ENCODE measurements around the gene SPATA31E1. TPM values are rescaled to one million over a fixed set of nuclear protein-coding genes. Genes with fewer than 3 reads are reported as not detected.

Gene SPATA31E1
- polyA plus RNA-seq, 1 donor (not counting 4 experiments of a cell fraction or from before 2014, with no cell fraction given): not detected

GRCh38 chr9:87836536-87836935 is 46.1 kb upstream of the SPATA31E1 start:
- H2AFZ ChIP-seq (ENCODE audit: control insufficient read depth, low read length): no peak overlapping the region
- no peaks in the 10 kb centered on the region for H3K79me2 ChIP-seq (ENCODE audit: control insufficient read depth, insufficient read depth, low read length)
- no peak overlapping the region for H3K4me3 ChIP-seq (ENCODE audit: control insufficient read depth in 2 of 3, extremely low read depth in 1 of 3, insufficient read depth in 2 of 3, low read depth in 1 of 3, low read length in 3 of 3)
- no peaks in the 10 kb centered on the region for H3K27me3 ChIP-seq (ENCODE audit: control insufficient read depth, extremely low read depth, insufficient read depth, low read length)
- dilution Hi-C loops (cut with MboI; ENCODE audit: extremely low pct_ligation_motif_present, low sequenced_read_pairs): no loop called here
- FAIRE-seq (no peak), DNase-seq (ENCODE audit: low read depth, low spot score) (no peak)
- H3K4me1 ChIP-seq (ENCODE audit: control insufficient read depth, extremely low read depth, insufficient read depth, low read length): no peaks in the 10 kb centered on the region
- no peak overlapping the region for H3K4me2 ChIP-seq (ENCODE audit: control insufficient read depth, extremely low read depth, insufficient read depth, low read depth, low read length)
- no peaks in the 10 kb centered on the region for H3K9me3 ChIP-seq (ENCODE audit: control insufficient read depth, low read depth, low read length)
- no peak overlapping the region for H3K27ac ChIP-seq (ENCODE audit: control insufficient read depth, insufficient read depth, low read length)
- TF ChIP-seq CTCF (optimal IDR thresholded peaks at IDR 0.05 in 1 of 3, IDR thresholded peaks at IDR 0.05 in 1 of 3, conservative IDR thresholded peaks at IDR 0.05 in 1 of 3; ENCODE audit: extremely low read depth in 1 of 3, insufficient read depth in 2 of 3, low read length in 3 of 3) (no peak), EZH2 (IDR thresholded peaks at IDR 0.05; ENCODE audit: low read length) (no peak)
- no peak overlapping the region for H3K9ac ChIP-seq (ENCODE audit: control insufficient read depth, extremely low read depth, insufficient read depth, low read length)
- no peaks in the 10 kb centered on the region for H3K9me1 ChIP-seq (ENCODE audit: control insufficient read depth, extremely low read depth, insufficient read depth, low read length)
- H3K36me3 ChIP-seq (ENCODE audit: control insufficient read depth in 2 of 2, extremely low read depth in 1 of 2, insufficient read depth in 2 of 2, low read length in 2 of 2): no peaks in the 10 kb centered on the region
- no peaks in the 10 kb centered on the region for H4K20me1 ChIP-seq (ENCODE audit: control insufficient read depth, extremely low read depth, insufficient read depth, low read length)

- Histone ChIP-seq H3K27me3 (ENCODE audit: control insufficient read depth, extremely low read depth, insufficient read depth, low read length) (no peaks in the 10 kb centered on the region), H3K4me3 (ENCODE audit: control insufficient read depth in 2 of 3, extremely low read depth in 1 of 3, insufficient read depth in 2 of 3, low read depth in 1 of 3, low read length in 3 of 3) (no peak overlapping the region), H3K9ac (ENCODE audit: control insufficient read depth, extremely low read depth, insufficient read depth, low read length) (no peak overlapping the region), H3K79me2 (ENCODE audit: control insufficient read depth, insufficient read depth, low read length) (no peaks in the 10 kb centered on the region), H4K20me1 (ENCODE audit: control insufficient read depth, extremely low read depth, insufficient read depth, low read length) (no peaks in the 10 kb centered on the region), H3K9me1 (ENCODE audit: control insufficient read depth, extremely low read depth, insufficient read depth, low read length) (no peaks in the 10 kb centered on the region), H2AFZ (ENCODE audit: control insufficient read depth, low read length) (no peak overlapping the region), H3K4me1 (ENCODE audit: control insufficient read depth, extremely low read depth, insufficient read depth, low read length) (no peaks in the 10 kb centered on the region), H3K4me2 (ENCODE audit: control insufficient read depth, extremely low read depth, insufficient read depth, low read depth, low read length) (no peak overlapping the region), H3K27ac (ENCODE audit: control insufficient read depth, insufficient read depth, low read length) (no peak overlapping the region), H3K36me3 (ENCODE audit: control insufficient read depth in 2 of 2, extremely low read depth in 1 of 2, insufficient read depth in 2 of 2, low read length in 2 of 2) (no peaks in the 10 kb centered on the region), H3K9me3 (ENCODE audit: control insufficient read depth, low read depth, low read length) (no peaks in the 10 kb centered on the region)
- FAIRE-seq: no peak
- dilution Hi-C loops (cut with MboI; ENCODE audit: extremely low pct_ligation_motif_present, low sequenced_read_pairs): no loop called here
- TF ChIP-seq EZH2 (IDR thresholded peaks at IDR 0.05; ENCODE audit: low read length): no peak
- TF ChIP-seq CTCF (optimal IDR thresholded peaks at IDR 0.05 in 1 of 3, IDR thresholded peaks at IDR 0.05 in 1 of 3, conservative IDR thresholded peaks at IDR 0.05 in 1 of 3; ENCODE audit: extremely low read depth in 1 of 3, insufficient read depth in 2 of 3, low read length in 3 of 3): no peak
- DNase-seq (ENCODE audit: low read depth, low spot score): no peak
Measured at GRCh38 chr9:87836951-87837705, 45.5 kb upstream of the SPATA31E1 start.
